Measurements from ENCODE around the gene PATE1.

Gene PATE1

DNA sequence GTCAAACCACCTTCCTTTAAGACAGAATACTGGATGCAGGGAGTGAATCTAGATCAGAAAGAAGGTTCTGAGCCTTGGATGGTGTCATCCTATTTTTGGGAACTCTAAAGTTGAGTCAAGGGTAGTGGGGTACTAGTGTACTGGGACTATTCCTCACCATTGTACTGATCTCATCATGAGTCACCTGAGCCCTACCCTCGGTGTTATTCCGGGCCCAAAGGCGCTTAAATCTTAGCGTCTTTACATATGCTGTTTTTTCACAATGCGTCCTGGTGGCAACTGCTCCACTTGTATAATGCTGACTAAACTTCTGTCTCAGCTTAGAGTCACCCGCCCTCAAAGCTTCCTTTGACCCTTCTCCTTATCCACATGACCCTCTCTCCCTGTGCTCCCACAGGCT lies 25.3 kb upstream of the PATE1 start:
- Histone ChIP-seq H3K27me3 (ENCODE audit: insufficient read depth, low read length, poor library complexity) (peaks cover 10% of the 10 kb centered on the region), H3K27ac (ENCODE audit: low read length) (no peak overlapping the region), H2AFZ (ENCODE audit: low read depth, low read length) (no peak overlapping the region), H3K79me2 (ENCODE audit: insufficient read depth, low read length) (no peaks in the 10 kb centered on the region), H3K4me2 (ENCODE audit: insufficient read depth, low read length) (no peak overlapping the region), H3K4me1 (ENCODE audit: insufficient read depth, low read length) (no peaks in the 10 kb centered on the region), H3K4me3 (ENCODE audit: low read depth in 1 of 2, low read length in 2 of 2) (no peak overlapping the region), H3K9ac (ENCODE audit: low read depth, low read length) (no peak overlapping the region), H3K36me3 (ENCODE audit: insufficient read depth, low read length) (no peaks in the 10 kb centered on the region), H3K9me3 (ENCODE audit: insufficient read depth, low read length, severe bottlenecking) (no peaks in the 10 kb centered on the region), H4K20me1 (ENCODE audit: insufficient read depth, low read length) (no peaks in the 10 kb centered on the region)
- TF ChIP-seq, protein P1, sequence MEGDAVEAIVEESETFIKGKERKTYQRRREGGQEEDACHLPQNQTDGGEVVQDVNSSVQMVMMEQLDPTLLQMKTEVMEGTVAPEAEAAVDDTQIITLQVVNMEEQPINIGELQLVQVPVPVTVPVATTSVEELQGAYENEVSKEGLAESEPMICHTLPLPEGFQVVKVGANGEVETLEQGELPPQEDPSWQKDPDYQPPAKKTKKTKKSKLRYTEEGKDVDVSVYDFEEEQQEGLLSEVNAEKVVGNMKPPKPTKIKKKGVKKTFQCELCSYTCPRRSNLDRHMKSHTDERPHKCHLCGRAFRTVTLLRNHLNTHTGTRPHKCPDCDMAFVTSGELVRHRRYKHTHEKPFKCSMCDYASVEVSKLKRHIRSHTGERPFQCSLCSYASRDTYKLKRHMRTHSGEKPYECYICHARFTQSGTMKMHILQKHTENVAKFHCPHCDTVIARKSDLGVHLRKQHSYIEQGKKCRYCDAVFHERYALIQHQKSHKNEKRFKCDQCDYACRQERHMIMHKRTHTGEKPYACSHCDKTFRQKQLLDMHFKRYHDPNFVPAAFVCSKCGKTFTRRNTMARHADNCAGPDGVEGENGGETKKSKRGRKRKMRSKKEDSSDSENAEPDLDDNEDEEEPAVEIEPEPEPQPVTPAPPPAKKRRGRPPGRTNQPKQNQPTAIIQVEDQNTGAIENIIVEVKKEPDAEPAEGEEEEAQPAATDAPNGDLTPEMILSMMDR (IDR thresholded peaks at IDR 0.05; ENCODE audit: borderline replicate concordance, extremely low read depth, low read length, poor library complexity, severe bottlenecking), result no peak
- no peak for TF ChIP-seq EZH2 (IDR thresholded peaks at IDR 0.05; ENCODE audit: borderline replicate concordance, low read depth, low read length, severe bottlenecking)
- ATAC-seq (ENCODE audit: insufficient read depth, low read depth) (no peak), DNase-seq (no peak)

DNA sequence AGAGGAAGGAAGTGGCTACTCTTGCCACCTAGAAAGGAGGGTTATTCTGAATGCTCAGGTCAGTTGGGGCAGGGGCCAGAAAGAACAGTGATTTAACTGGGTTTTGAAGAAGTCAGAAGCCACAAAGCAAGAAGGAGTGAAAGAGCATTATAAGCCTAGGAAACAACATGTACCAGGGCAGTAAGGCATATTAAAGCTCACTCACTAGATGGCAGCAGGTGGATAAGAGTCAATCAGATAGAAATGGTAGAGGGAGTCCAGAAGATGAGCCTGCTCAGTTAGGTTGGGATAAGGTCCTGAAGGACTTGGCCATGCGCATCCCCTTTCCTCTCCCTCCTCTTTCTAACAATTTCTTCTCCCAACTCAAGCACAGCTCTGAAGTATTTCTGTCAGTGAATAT lies 22.0 kb upstream of the PATE1 start:
- DNase-seq, result no peak
- no peak overlapping the region for H2AFZ ChIP-seq (ENCODE audit: low read depth, low read length)
- no peak for TF ChIP-seq EZH2 (IDR thresholded peaks at IDR 0.05; ENCODE audit: borderline replicate concordance, low read depth, low read length, severe bottlenecking)
- TF ChIP-seq, protein P1 (IDR thresholded peaks at IDR 0.05; ENCODE audit: borderline replicate concordance, extremely low read depth, low read length, poor library complexity, severe bottlenecking), result peak; percentile 45
- H3K9me3 ChIP-seq (ENCODE audit: insufficient read depth, low read length, severe bottlenecking), result no peaks in the 10 kb centered on the region
- H3K9ac ChIP-seq (ENCODE audit: low read depth, low read length), result no peak overlapping the region
- H3K4me3 ChIP-seq (ENCODE audit: low read depth in 1 of 2, low read length in 2 of 2), result no peak overlapping the region
- no peaks in the 10 kb centered on the region for H4K20me1 ChIP-seq (ENCODE audit: insufficient read depth, low read length)
- peaks cover 10% of the 10 kb centered on the region for H3K27me3 ChIP-seq (ENCODE audit: insufficient read depth, low read length, poor library complexity)
- no peaks in the 10 kb centered on the region for H3K36me3 ChIP-seq (ENCODE audit: insufficient read depth, low read length)
- no peaks in the 10 kb centered on the region for H3K79me2 ChIP-seq (ENCODE audit: insufficient read depth, low read length)
- no peaks in the 10 kb centered on the region for H3K4me1 ChIP-seq (ENCODE audit: insufficient read depth, low read length)
- no peak overlapping the region for H3K4me2 ChIP-seq (ENCODE audit: insufficient read depth, low read length)
- no peak for ATAC-seq (ENCODE audit: insufficient read depth, low read depth)
- no peak overlapping the region for H3K27ac ChIP-seq (ENCODE audit: low read length)

- Histone ChIP-seq H3K27me3 (ENCODE audit: insufficient read depth, low read length, poor library complexity) (peaks cover 6% of the 10 kb centered on the region), H4K20me1 (ENCODE audit: insufficient read depth, low read length) (no peaks in the 10 kb centered on the region), H3K4me3 (ENCODE audit: low read depth in 1 of 2, low read length in 2 of 2) (no peak overlapping the region), H3K4me1 (ENCODE audit: insufficient read depth, low read length) (no peaks in the 10 kb centered on the region), H2AFZ (ENCODE audit: low read depth, low read length) (no peak overlapping the region), H3K79me2 (ENCODE audit: insufficient read depth, low read length) (no peaks in the 10 kb centered on the region), H3K27ac (ENCODE audit: low read length) (no peak overlapping the region), H3K9me3 (ENCODE audit: insufficient read depth, low read length, severe bottlenecking) (no peaks in the 10 kb centered on the region), H3K4me2 (ENCODE audit: insufficient read depth, low read length) (no peak overlapping the region), H3K9ac (ENCODE audit: low read depth, low read length) (no peak overlapping the region), H3K36me3 (ENCODE audit: insufficient read depth, low read length) (no peaks in the 10 kb centered on the region)
- ATAC-seq (ENCODE audit: insufficient read depth, low read depth) (no peak), DNase-seq (no peak)
- TF ChIP-seq EZH2 (IDR thresholded peaks at IDR 0.05; ENCODE audit: borderline replicate concordance, low read depth, low read length, severe bottlenecking), result no peak
- TF ChIP-seq, protein P1 (IDR thresholded peaks at IDR 0.05; ENCODE audit: borderline replicate concordance, extremely low read depth, low read length, poor library complexity, severe bottlenecking), result no peak
Observed at GRCh38 chr11:125728969-125729368, 17.1 kb upstream of the PATE1 start.

GRCh38 chr11:125740617-125741016 lies 5.5 kb upstream of the PATE1 start:
- no peaks in the 10 kb centered on the region for H3K9me3 ChIP-seq (ENCODE audit: insufficient read depth, low read length, severe bottlenecking)
- H3K9ac ChIP-seq (ENCODE audit: low read depth, low read length), result no peak overlapping the region
- no peaks in the 10 kb centered on the region for H3K4me1 ChIP-seq (ENCODE audit: insufficient read depth, low read length)
- peaks cover 16% of the 10 kb centered on the region for H3K27me3 ChIP-seq (ENCODE audit: insufficient read depth, low read length, poor library complexity)
- no peak overlapping the region for H2AFZ ChIP-seq (ENCODE audit: low read depth, low read length)
- ATAC-seq (ENCODE audit: insufficient read depth, low read depth) (no peak), DNase-seq (no peak)
- H3K79me2 ChIP-seq (ENCODE audit: insufficient read depth, low read length), result no peaks in the 10 kb centered on the region
- H3K4me2 ChIP-seq (ENCODE audit: insufficient read depth, low read length), result no peak overlapping the region
- H3K4me3 ChIP-seq (ENCODE audit: low read depth in 1 of 2, low read length in 2 of 2), result no peak overlapping the region
- H3K27ac ChIP-seq (ENCODE audit: low read length), result no peak overlapping the region
- H4K20me1 ChIP-seq (ENCODE audit: insufficient read depth, low read length), result no peaks in the 10 kb centered on the region
- TF ChIP-seq, protein P1 (IDR thresholded peaks at IDR 0.05; ENCODE audit: borderline replicate concordance, extremely low read depth, low read length, poor library complexity, severe bottlenecking), result no peak
- no peak for TF ChIP-seq EZH2 (IDR thresholded peaks at IDR 0.05; ENCODE audit: borderline replicate concordance, low read depth, low read length, severe bottlenecking)
- H3K36me3 ChIP-seq (ENCODE audit: insufficient read depth, low read length), result no peaks in the 10 kb centered on the region

All from DND-41 (cell line).